Keratinocyte (primary cell): Measurements from ENCODE around the gene CCDC18.

Experiments used
- EZH2 ChIP-seq: IDR thresholded peaks from one replicate; pipeline ENCODE4 v1.6.1; 2012; ENCODE audit warnings: inconsistent platforms, mild to moderate bottlenecking, low read length, moderate library complexity
- TF ChIP-seq, protein P1 (sequence below), 3 experiments: IDR thresholded peaks in 1 of 3; conservative IDR thresholded peaks in 1 of 3; optimal IDR thresholded peaks in 1 of 3; 2 replicates in 2 of 3; 3 replicates in 1 of 3; pipeline versions ENCODE3 to v1.5.1; 2011; ENCODE audit warnings: low read length in 3 of 3, mild to moderate bottlenecking in 3 of 3, moderate library complexity in 2 of 3, control low read depth in 1 of 3, inconsistent platforms in 1 of 3; ENCODE audit not compliant: insufficient read depth in 2 of 3; ENCODE audit errors: extremely low read depth in 1 of 3

DNA sequence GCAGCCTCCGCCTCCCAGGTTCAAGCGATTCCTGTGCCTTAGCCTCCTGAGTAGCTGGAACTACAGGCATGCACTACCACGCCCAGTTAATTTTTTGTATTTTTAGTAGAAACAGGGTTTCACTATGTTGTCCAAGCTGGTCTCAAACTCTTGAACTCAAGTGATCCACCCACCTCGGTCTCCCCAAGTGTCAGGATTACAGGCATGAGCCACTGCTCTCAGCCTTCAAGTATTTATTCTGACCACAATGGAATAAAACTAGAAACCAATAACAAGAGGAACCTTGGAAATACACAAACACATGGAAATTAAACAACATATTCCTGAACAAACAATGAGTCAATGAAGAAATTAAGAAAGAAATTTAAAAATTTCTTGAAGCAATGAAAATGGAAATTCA is 132.5 kb downstream of the CCDC18 start:
- TF ChIP-seq, protein P1, sequence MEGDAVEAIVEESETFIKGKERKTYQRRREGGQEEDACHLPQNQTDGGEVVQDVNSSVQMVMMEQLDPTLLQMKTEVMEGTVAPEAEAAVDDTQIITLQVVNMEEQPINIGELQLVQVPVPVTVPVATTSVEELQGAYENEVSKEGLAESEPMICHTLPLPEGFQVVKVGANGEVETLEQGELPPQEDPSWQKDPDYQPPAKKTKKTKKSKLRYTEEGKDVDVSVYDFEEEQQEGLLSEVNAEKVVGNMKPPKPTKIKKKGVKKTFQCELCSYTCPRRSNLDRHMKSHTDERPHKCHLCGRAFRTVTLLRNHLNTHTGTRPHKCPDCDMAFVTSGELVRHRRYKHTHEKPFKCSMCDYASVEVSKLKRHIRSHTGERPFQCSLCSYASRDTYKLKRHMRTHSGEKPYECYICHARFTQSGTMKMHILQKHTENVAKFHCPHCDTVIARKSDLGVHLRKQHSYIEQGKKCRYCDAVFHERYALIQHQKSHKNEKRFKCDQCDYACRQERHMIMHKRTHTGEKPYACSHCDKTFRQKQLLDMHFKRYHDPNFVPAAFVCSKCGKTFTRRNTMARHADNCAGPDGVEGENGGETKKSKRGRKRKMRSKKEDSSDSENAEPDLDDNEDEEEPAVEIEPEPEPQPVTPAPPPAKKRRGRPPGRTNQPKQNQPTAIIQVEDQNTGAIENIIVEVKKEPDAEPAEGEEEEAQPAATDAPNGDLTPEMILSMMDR (optimal IDR thresholded peaks at IDR 0.05 in 1 of 3, IDR thresholded peaks at IDR 0.05 in 1 of 3, conservative IDR thresholded peaks at IDR 0.05 in 1 of 3; ENCODE audit: extremely low read depth in 1 of 3, insufficient read depth in 2 of 3, low read length in 3 of 3), result no peak
- TF ChIP-seq EZH2, result no peak
